Measurements from ENCODE around the gene BAHCC1. TPM values are rescaled to one million over a fixed set of nuclear protein-coding genes. Genes with fewer than 3 reads are reported as not detected.

Gene BAHCC1
- total and polyA plus RNA-seq, 9 of the 15 experiments (the other 6 are each of a cell fraction or from before 2014, with no cell fraction given), result 0.14 to 26.9 (median 5.0) TPM

DNA sequence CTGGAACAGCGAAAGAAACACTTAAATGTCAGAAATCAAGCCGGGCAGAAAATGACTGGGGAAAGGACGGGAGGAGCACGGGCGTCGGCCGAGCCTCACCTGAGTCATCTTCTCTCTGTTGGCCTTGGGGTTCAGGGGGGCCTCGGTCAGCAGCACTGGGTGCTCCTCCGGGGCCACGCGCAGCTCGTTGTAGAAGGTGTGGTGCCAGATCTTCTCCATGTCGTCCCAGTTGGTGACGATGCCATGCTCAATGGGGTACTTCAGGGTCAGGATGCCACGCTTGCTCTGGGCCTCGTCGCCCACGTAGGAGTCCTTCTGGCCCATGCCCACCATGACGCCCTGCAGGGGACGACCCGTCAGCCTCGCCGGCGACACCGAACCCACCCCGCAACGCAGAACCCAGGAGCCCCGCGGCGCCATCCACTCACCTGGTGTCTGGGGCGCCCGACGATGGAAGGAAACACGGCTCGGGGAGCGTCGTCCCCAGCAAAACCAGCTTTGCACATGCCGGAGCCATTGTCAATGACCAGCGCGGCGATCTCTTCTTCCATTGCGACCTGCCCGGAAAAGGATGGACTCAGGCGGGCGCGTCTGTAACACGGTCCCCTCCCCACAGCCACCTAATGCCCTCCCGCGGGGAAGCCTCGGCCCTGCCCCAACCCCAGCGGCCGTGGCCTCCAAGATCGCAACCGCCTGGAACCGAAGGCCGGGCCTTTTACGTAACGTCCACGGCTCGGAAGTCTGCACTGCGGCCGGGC lies 116.7 kb downstream of the BAHCC1 start (continued):
- TF ChIP-seq NCOA2 (IDR thresholded peaks at IDR 0.05; ENCODE audit: partially characterized antibody in 2 of 2), result no peak
- no peak for TF ChIP-seq SMARCE1 (IDR thresholded peaks at IDR 0.05)
- TF ChIP-seq RFX5 (IDR thresholded peaks at IDR 0.05; ENCODE audit: low read depth, low read length), result no peak
- TF ChIP-seq HCFC1 (IDR thresholded peaks at IDR 0.05; ENCODE audit: low read depth, low read length), result no peak
- TF ChIP-seq CHD4 (IDR thresholded peaks at IDR 0.05; ENCODE audit: insufficient read depth, insufficient replicate concordance, low read depth, low read length, poor library complexity, severe bottlenecking), result no peak
- TF ChIP-seq ID3 (CRISPR knock-in tag; IDR thresholded peaks at IDR 0.05), result no peak
- TF ChIP-seq ID3 (tag; IDR thresholded peaks at IDR 0.05), result 0 out of 2 replicates have a peak, but pooled peaks have one; percentile 25
- TF ChIP-seq MAFG (tag; conservative IDR thresholded peaks at IDR 0.05), result no peak
- TF ChIP-seq ZNF507 (tag; conservative IDR thresholded peaks at IDR 0.05), result no peak
- TF ChIP-seq HSF4 (CRISPR knock-in tag; IDR thresholded peaks at IDR 0.05; ENCODE audit: borderline replicate concordance), result no peak
- peak; percentile 47; the same call in 1 of the 2 replicates for TF ChIP-seq NKRF (IDR thresholded peaks at IDR 0.05; ENCODE audit: borderline replicate concordance)
- TF ChIP-seq PML (IDR thresholded peaks at IDR 0.05; ENCODE audit: low read length), result no peak
- no peak for TF ChIP-seq FOXA3 (CRISPR knock-in tag; conservative IDR thresholded peaks at IDR 0.05 in 1 of 2, IDR thresholded peaks at IDR 0.05 in 1 of 2)
- no peak for TF ChIP-seq NBN (IDR thresholded peaks at IDR 0.05; ENCODE audit: low read depth)
- TF ChIP-seq ZNF76 (CRISPR knock-in tag; IDR thresholded peaks at IDR 0.05; ENCODE audit: borderline replicate concordance), result no peak
- no peak for TF ChIP-seq CHAMP1 (IDR thresholded peaks at IDR 0.05)
- no peak for TF ChIP-seq PYGO2 (tag; IDR thresholded peaks at IDR 0.05)
- no peak for TF ChIP-seq RCOR1 (IDR thresholded peaks at IDR 0.05; ENCODE audit: borderline replicate concordance in 1 of 2, low read depth in 2 of 2, low read length in 2 of 2)
- no peak for TF ChIP-seq TSC22D4 (tag; IDR thresholded peaks at IDR 0.05)
- no peak for TF ChIP-seq ZNF217 (CRISPR knock-in tag; IDR thresholded peaks at IDR 0.05)
- 0 out of 2 replicates have a peak, but pooled peaks have one; percentile 47 for TF ChIP-seq HLTF (IDR thresholded peaks at IDR 0.05)
- no peak for TF ChIP-seq BHLHE40 (IDR thresholded peaks at IDR 0.05; ENCODE audit: low read length)
- TF ChIP-seq BRD4 (IDR thresholded peaks at IDR 0.05), result no peak
- no peak for TF ChIP-seq ZBTB12 (CRISPR knock-in tag; IDR thresholded peaks at IDR 0.05)
